ENCODE measurements around the gene ZNF697. TPM values are rescaled to one million over a fixed set of nuclear protein-coding genes. Genes with fewer than 3 reads are reported as not detected.
"Not testable (repeated sequence)": the region's sequence is repeated elsewhere in the genome, so short reads cannot be mapped to it uniquely, and the experiment has no call there.

Gene ZNF697
- total RNA-seq: 1 to 10 TPM; 2.0 to 4.8 (median 4.0) TPM

DNA sequence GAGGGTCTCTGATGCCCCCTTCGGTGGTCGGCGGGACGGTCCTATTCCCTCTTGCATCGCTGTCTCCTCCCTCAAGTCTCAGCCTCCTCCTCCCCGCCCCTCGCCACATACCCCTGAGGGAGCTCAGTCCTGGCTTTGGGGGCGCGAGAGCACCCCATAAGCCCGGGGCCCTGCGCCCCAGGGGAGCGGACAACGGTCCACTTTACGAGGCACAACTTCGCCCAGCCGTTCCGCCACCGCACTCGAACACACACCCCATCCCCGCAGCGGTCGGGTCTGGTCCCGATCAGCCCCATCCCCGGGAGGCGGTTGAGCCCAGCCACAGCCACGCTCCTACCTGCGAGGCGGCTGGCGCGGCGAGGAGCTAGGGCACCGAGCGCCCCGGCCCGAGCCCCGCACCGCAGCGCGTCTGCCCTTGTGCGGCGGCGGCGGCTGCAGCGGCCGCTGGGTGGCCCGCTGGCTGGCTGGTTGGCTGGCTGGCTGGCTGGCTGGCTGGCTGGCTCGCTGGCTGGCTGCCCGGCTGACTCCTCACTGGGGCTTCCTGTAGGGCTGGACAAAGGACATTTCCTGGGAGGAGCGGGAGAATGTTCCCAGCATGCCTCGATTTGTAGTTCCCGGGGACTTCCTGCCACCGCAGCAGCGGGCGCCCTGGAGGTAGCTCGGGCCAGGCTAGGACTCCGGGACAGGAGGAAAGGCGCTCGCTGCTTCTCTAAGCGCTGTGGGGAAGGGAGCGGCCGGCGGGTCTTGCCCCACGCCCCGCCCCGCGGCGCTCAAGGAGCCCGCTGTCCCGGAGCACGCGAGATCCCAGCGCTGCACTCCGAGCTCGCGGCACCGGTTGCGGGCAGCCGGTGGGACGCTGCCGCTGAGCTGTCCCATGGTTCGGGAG, at the start of gene ZNF697:
Gene ZNF697 (minus strand): TSS at position 533 of the 886 bp plus-strand sequence. CDS start 22,166 bp downstream, outside the sequence.
- H3K4me1 ChIP-seq: peaks cover 18 to 43% (median 29%) of the 10 kb centered on the region in 4 donors
- intact Hi-C loops (cut with DNase I): no loop called here
- TF ChIP-seq POLR2AphosphoS5 (IDR thresholded peaks at IDR 0.05): peak; percentile 85 to 89
- TF ChIP-seq, protein P1, sequence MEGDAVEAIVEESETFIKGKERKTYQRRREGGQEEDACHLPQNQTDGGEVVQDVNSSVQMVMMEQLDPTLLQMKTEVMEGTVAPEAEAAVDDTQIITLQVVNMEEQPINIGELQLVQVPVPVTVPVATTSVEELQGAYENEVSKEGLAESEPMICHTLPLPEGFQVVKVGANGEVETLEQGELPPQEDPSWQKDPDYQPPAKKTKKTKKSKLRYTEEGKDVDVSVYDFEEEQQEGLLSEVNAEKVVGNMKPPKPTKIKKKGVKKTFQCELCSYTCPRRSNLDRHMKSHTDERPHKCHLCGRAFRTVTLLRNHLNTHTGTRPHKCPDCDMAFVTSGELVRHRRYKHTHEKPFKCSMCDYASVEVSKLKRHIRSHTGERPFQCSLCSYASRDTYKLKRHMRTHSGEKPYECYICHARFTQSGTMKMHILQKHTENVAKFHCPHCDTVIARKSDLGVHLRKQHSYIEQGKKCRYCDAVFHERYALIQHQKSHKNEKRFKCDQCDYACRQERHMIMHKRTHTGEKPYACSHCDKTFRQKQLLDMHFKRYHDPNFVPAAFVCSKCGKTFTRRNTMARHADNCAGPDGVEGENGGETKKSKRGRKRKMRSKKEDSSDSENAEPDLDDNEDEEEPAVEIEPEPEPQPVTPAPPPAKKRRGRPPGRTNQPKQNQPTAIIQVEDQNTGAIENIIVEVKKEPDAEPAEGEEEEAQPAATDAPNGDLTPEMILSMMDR (IDR thresholded peaks at IDR 0.05): peak in 2 of 3 experiments; percentile 25 to 32
- TF ChIP-seq POLR2A (IDR thresholded peaks at IDR 0.05; ENCODE audit: low read depth): peak; percentile 47
- TF ChIP-seq EP300 (IDR thresholded peaks at IDR 0.05): no peak
- no peaks in the 10 kb centered on the region for H3K27me3 ChIP-seq
- WGBS: 0% methylated on average over 22 of the region's 81 CpGs
- peak within 1 kb of the TSS; percentile 84 to 91 (median 89) for H3K27ac ChIP-seq (replicated peaks in 1 of 4)
- H3K36me3 ChIP-seq: no peaks in the 10 kb centered on the region
- peak within 1 kb of the TSS; percentile 80 to 97 (median 94) for H3K4me3 ChIP-seq
- peak; percentile 97 for DNase-seq (ENCODE audit: extremely low spot score)
- no peaks in the 10 kb centered on the region for H3K9me3 ChIP-seq

DNA sequence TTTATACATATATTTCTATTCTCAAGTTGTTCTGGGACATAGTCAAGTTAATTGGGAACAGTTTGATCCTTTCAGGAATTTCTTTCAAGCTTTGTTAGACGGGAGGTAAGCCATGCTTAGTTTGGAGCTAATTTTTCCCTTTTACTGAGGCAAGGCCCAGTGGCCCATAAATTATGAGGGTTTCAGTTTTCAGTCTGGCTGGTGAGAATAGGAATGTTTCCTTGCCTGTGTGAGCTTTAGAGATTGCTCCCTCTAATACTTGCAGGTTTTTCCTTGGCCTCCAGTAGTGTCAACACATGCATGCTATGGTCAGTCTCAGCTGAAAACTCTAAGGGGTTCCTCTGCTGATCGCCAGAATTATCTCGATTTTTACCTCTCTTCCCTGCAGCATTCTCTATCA, 49.5 kb upstream of the ZNF697 start:
- Histone ChIP-seq H3K4me1 (no peaks in the 10 kb centered on the region), H3K27ac (replicated peaks in 1 of 4) (no peak overlapping the region), H3K36me3 (no peaks in the 10 kb centered on the region), H3K4me3 (no peak overlapping the region), H3K9me3 (peaks cover 0 to 11% (median 3%) of the 10 kb centered on the region in 4 donors), H3K27me3 (peaks cover 0 to 3% (median 0%) of the 10 kb centered on the region in 4 donors)
- intact Hi-C loops (cut with DNase I): no loop called here
- DNase-seq (ENCODE audit: extremely low spot score): no peak
- TF ChIP-seq EP300 (IDR thresholded peaks at IDR 0.05) (no peak), POLR2AphosphoS5 (IDR thresholded peaks at IDR 0.05) (no peak), POLR2A (IDR thresholded peaks at IDR 0.05; ENCODE audit: low read depth) (no peak)
- TF ChIP-seq, protein P1 (IDR thresholded peaks at IDR 0.05): no peak
- whole genome bisulfite sequencing: 73% methylated on average over 3 of the region's 3 CpGs

DNA sequence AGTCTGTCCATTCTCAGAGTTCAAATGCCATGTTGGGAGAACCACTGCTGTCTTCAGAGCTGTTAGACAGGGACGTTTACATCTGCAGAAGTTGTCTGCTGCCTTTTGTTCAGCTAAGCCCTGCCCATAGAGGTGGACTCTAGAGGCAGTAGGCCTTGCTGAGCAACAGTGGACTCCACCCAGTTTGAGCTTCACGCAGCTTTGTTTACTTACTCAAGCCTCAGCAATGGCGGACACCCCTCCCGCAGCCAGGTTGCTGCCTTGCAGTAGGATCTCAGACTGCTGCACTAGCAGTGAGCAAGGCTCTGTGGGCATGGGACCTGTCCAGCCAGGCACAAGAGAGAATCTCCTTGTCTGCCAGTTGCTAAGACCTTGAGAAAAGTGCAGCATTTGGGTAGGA, 48.8 kb upstream of the ZNF697 start:
- H3K27ac ChIP-seq (replicated peaks in 1 of 4); H3K4me1 ChIP-seq; DNase-seq (ENCODE audit: extremely low spot score); H3K4me3 ChIP-seq; H3K36me3 ChIP-seq; H3K27me3 ChIP-seq; H3K9me3 ChIP-seq; intact Hi-C loops (cut with DNase I): not testable (repeated sequence)
- 82% methylated on average over 4 of the region's 4 CpGs for WGBS

GRCh38 chr1:119689511-119689910, 41.4 kb upstream of the ZNF697 start:
- Histone ChIP-seq H3K36me3 (no peaks in the 10 kb centered on the region), H3K27ac (replicated peaks in 1 of 4) (no peak overlapping the region), H3K4me3 (no peak overlapping the region), H3K9me3 (no peaks in the 10 kb centered on the region), H3K4me1 (no peaks in the 10 kb centered on the region), H3K27me3 (no peaks in the 10 kb centered on the region)
- no peak for DNase-seq (ENCODE audit: extremely low spot score)
- intact Hi-C loops (cut with DNase I): no loop called here
- TF ChIP-seq, protein P1 (IDR thresholded peaks at IDR 0.05): no peak

DNA sequence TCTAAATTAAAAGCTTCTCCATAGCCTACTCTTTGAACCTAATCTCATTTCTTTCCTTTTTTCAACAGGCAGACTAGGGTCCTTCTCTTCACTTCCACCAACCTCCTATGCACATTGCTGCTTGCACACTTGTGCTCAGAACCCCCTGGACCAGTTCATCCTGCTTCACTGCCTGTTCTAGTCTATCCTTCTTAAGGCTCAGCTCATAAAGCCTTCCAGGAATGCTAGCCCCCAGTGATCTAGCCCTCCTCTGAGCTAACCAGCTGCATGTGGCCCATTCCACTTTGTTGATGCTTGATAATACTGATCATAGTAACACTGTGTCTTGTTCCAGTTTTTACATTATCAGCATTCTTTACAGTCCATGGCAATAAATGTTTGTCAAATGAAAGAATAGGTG, 40.7 kb upstream of the ZNF697 start:
- no peaks in the 10 kb centered on the region for H3K27me3 ChIP-seq
- TF ChIP-seq, protein P1 (IDR thresholded peaks at IDR 0.05): no peak
- TF ChIP-seq EP300 (IDR thresholded peaks at IDR 0.05) (no peak), POLR2A (IDR thresholded peaks at IDR 0.05; ENCODE audit: low read depth) (no peak), POLR2AphosphoS5 (IDR thresholded peaks at IDR 0.05) (no peak)
- no peaks in the 10 kb centered on the region for H3K36me3 ChIP-seq
- no peak overlapping the region for H3K4me3 ChIP-seq
- H3K9me3 ChIP-seq: no peaks in the 10 kb centered on the region
- H3K4me1 ChIP-seq: no peaks in the 10 kb centered on the region
- no peak for DNase-seq (ENCODE audit: extremely low spot score)
- intact Hi-C loops (cut with DNase I): no loop called here
- H3K27ac ChIP-seq (replicated peaks in 1 of 4): no peak overlapping the region
